HCT116 (cell line): ENCODE data around the gene SKA3.

Experiments
- CEBPB ChIP-seq: IDR thresholded peaks from 2 replicates; pipeline ENCODE4 v1.6.1; 2012; ENCODE audit warnings: low read depth
- EZH2 ChIP-seq: fragments of 200-600 bp; sonication (generic); IDR thresholded peaks from 2 replicates; pipeline ENCODE4 v1.6.1; 2017; ENCODE audit warnings: antibody characterized with exemption, mixed run types
- JUND ChIP-seq: IDR thresholded peaks from 2 replicates; pipeline ENCODE4 v1.6.1; 2012
- MAX ChIP-seq: IDR thresholded peaks from 2 replicates; pipeline ENCODE4 v1.6.1; 2012
- POLR2A ChIP-seq: IDR thresholded peaks from 2 replicates; pipeline ENCODE4 v1.7.0; 2011; ENCODE audit warnings: borderline replicate concordance; ENCODE audit not compliant: insufficient read depth, insufficient read length; ENCODE audit errors: extremely low read depth
- POLR2AphosphoS5 ChIP-seq: IDR thresholded peaks from 2 replicates; pipeline ENCODE4 v1.6.1; 2011; ENCODE audit warnings: mild to moderate bottlenecking, low read depth, low read length, moderate library complexity
- RAD21 ChIP-seq: IDR thresholded peaks from 2 replicates; pipeline ENCODE4 v1.6.1; 2012; ENCODE audit warnings: low read depth, mild to moderate bottlenecking
- REST ChIP-seq: IDR thresholded peaks from 2 replicates; pipeline ENCODE4 v1.6.1; 2012; ENCODE audit warnings: low read depth
- SIN3A ChIP-seq: IDR thresholded peaks from 2 replicates; pipeline ENCODE4 v1.6.1; 2012; ENCODE audit warnings: low read depth
- YY1 ChIP-seq: IDR thresholded peaks from 2 replicates; pipeline ENCODE4 v1.6.1; 2011; ENCODE audit warnings: low read length, low read depth, moderate library complexity, mild to moderate bottlenecking; ENCODE audit not compliant: insufficient replicate concordance; ENCODE audit errors: extremely low read depth
- TF ChIP-seq, protein P1 (sequence below), 3 experiments: fragments of 200-600 bp in 1 of 3; sonication (generic) in 1 of 3; IDR thresholded peaks in 2 of 3; conservative IDR thresholded peaks in 1 of 3; 2 replicates each; pipeline ENCODE4 v1.5.1; 2012 to 2017; ENCODE audit warnings: low read depth in 2 of 3, low read length in 2 of 3, antibody characterized with exemption in 1 of 3, borderline replicate concordance in 1 of 3, control low read depth in 1 of 3, mild to moderate bottlenecking in 1 of 3, mixed read lengths in 1 of 3, mixed run types in 1 of 3, moderate library complexity in 1 of 3; ENCODE audit not compliant: insufficient read depth in 1 of 3

DNA sequence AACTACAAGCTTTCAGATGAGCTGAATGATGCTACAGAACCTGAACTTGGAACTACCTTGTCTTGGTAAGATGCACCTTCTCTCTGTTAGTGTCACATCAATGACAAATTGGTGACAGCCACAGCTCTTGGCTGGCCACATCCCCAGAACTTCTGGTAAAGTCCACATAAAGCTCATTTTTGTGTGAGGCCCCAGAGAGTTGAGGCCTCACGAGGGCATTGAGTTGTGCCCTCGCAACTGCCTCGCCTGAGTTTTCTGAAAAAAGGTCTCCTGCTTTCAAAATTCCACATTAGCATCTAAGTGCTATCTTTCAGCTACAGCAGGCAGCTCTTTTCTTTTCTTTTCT is 42.7 kb upstream of the SKA3 start:
- TF ChIP-seq POLR2AphosphoS5, result no peak
- no peak for TF ChIP-seq POLR2A
- no peak for TF ChIP-seq CEBPB
- TF ChIP-seq, protein P1, sequence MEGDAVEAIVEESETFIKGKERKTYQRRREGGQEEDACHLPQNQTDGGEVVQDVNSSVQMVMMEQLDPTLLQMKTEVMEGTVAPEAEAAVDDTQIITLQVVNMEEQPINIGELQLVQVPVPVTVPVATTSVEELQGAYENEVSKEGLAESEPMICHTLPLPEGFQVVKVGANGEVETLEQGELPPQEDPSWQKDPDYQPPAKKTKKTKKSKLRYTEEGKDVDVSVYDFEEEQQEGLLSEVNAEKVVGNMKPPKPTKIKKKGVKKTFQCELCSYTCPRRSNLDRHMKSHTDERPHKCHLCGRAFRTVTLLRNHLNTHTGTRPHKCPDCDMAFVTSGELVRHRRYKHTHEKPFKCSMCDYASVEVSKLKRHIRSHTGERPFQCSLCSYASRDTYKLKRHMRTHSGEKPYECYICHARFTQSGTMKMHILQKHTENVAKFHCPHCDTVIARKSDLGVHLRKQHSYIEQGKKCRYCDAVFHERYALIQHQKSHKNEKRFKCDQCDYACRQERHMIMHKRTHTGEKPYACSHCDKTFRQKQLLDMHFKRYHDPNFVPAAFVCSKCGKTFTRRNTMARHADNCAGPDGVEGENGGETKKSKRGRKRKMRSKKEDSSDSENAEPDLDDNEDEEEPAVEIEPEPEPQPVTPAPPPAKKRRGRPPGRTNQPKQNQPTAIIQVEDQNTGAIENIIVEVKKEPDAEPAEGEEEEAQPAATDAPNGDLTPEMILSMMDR (IDR thresholded peaks at IDR 0.05 in 2 of 3, conservative IDR thresholded peaks at IDR 0.05 in 1 of 3; ENCODE audit: borderline replicate concordance in 1 of 3, insufficient read depth in 1 of 3, low read depth in 2 of 3, low read length in 2 of 3), result no peak
- TF ChIP-seq EZH2, result no peak
- TF ChIP-seq RAD21, result no peak
- TF ChIP-seq YY1, result no peak
- TF ChIP-seq SIN3A, result no peak
- no peak for TF ChIP-seq JUND
- TF ChIP-seq MAX, result no peak
- TF ChIP-seq REST, result no peak
